AG09319 (cell line): Measurements from ENCODE around the gene TIPRL.

ENCODE experiments used
- DNase-seq: peaks from one replicate; pipeline ENCODE4 v3.0.0-alpha.2; 2010; ENCODE audit warnings: low read depth; ENCODE audit errors: extremely low read depth
- CTCF ChIP-seq: IDR thresholded peaks from 2 replicates; pipeline ENCODE4 v1.5.1; 2011; ENCODE audit warnings: low read depth, mild to moderate bottlenecking, inconsistent platforms, low read length, moderate library complexity

TIPRL gene

DNA sequence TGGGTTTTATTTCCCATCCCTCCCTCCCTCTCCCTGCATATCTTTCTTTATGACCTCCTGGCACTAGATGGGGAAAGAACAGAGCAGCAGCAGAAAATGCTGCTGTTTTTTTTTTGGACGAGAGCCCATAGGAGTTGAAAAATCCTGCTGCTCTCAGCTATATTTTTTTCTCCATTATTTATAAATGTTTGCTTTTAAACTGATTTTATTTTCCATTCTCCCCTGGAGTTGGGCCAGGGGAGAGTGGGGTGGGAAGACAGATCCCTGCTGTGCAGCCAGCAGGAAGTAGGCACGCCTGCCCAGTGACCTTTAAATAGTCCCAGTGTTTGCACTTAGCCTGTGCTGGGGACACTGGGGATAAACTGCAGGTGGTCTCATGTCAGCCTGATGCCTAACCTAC is 64.4 kb downstream of the TIPRL start:
- DNase-seq = no peak
- TF ChIP-seq CTCF = no peak

DNA sequence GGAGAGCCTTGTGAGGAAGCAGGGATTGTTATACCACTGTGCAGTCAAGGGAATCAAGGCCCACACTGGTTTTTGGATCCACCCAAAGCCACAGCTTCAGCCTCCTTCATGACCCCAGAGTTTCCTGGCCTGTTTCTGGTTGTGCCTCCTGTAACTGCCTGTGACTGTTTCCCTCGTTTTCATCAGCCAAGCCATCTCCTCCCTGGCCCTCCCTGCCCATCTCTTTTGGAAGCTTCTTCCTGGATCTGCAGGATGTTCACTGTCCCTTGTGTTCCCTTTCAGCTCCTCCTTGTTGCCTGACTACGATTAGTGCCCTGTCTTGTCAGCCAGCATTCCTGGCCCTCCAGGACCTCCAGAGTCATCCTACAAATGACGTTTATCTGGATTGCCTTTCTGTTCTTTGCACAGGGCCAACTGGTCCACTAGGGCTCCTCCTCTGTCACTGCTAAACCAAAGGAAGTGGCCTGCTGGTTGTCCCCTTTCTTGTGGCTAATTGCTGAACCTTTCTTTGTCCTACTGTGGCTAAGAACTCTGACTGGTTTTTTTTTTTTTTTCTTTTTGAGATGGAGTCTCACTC is 65.0 kb downstream of the TIPRL start:
- no peak for DNase-seq
- TF ChIP-seq CTCF = no peak

DNA sequence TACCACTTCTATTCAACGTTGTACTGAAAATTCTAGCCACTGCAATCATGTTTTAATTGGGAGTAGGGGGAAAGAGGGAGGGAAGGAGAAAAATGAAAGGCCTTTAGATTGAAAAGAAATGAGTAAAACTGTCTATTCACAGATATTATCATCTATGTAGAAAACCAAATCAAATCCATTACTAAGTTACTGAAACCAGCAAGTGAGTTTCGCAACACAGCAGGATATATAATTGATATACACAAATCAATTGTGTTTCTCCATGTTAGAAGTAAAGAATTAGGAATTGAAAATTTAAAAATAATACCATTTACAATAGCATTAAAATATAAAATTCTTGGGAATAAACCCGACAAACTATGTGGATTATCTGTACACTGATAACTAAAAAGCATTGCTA is 66.3 kb downstream of the TIPRL start:
- DNase-seq = no peak
- no peak for TF ChIP-seq CTCF

- no peak for TF ChIP-seq CTCF
- no peak for DNase-seq
These were observed 67.7 kb downstream of the TIPRL start for GRCh38 chr1:168246506-168246905.
